ENCODE data around the gene UBE2R2.

GRCh38 chr9:33795819-33796218, 21.1 kb upstream of the UBE2R2 start:
- TF ChIP-seq CTCF (IDR thresholded peaks at IDR 0.05; ENCODE audit: poor library complexity, severe bottlenecking) (no peak), EZH2 (IDR thresholded peaks at IDR 0.05; ENCODE audit: borderline replicate concordance, insufficient read depth, low read length, poor library complexity, severe bottlenecking) (no peak), POLR2AphosphoS5 (IDR thresholded peaks at IDR 0.05) (no peak), TAF1 (IDR thresholded peaks at IDR 0.05; ENCODE audit: low read depth) (no peak)

Data from neural cell (in vitro differentiated cells).